A673 (cell line): Measurements from ENCODE around the gene MINDY4. TPM values are rescaled to one million over a fixed set of nuclear protein-coding genes. Genes with fewer than 3 reads are reported as not detected.

Source experiments
- BruUV-seq: library from RNA; stranded (reverse); fragments of 400-500 nt; replicated peaks from 2 replicates; lab custom pipeline; 2021; lab: Mats Ljungman, UMichigan
- CTCF ChIA-PET: fragments of 300-600 bp; sonication (Branson Sonifier 250); formaldehyde crosslinking; loops from one replicate; lab custom pipeline; 2022; ENCODE audit warnings: antibody characterized with exemption; lab: Charles Lee
- POLR2A ChIA-PET: fragments of 300-600 bp; sonication (Branson Sonifier 250); formaldehyde crosslinking; loops from one replicate; lab custom pipeline; 2022; ENCODE audit warnings: antibody characterized with exemption; ENCODE audit not compliant: low non-redundant PET; lab: Charles Lee
- DNase-seq: peaks from one replicate; pipeline ENCODE4 v3.0.0-alpha.2; 2015; ENCODE audit warnings: low spot score
- H3K27ac ChIP-seq: fragments of 200-600 bp; sonication (generic); 2 replicates; pipeline ENCODE4 v1.5.1; 2016; ENCODE audit warnings: mixed run types, low read depth, mild to moderate bottlenecking, mixed read lengths, antibody characterized with exemption, low read length; ENCODE audit not compliant: poor library complexity, severe bottlenecking
- H3K27me3 ChIP-seq: fragments of 200-600 bp; sonication (generic); replicated peaks from 2 replicates; pipeline ENCODE4 v1.6.1; 2017; ENCODE audit warnings: mixed run types, low read depth, mild to moderate bottlenecking, mixed read lengths, antibody characterized with exemption, low read length; ENCODE audit not compliant: insufficient read depth, poor library complexity
- H3K36me3 ChIP-seq: fragments of 200-600 bp; sonication (generic); 2 replicates; pipeline ENCODE4 v1.6.1; 2016; ENCODE audit warnings: mixed run types, mild to moderate bottlenecking, mixed read lengths, antibody characterized with exemption, low read length; ENCODE audit not compliant: insufficient read depth, poor library complexity, severe bottlenecking
- H3K4me1 ChIP-seq: fragments of 200-600 bp; sonication (generic); 2 replicates; pipeline ENCODE4 v1.6.1; 2017; ENCODE audit warnings: mixed run types, mild to moderate bottlenecking, mixed read lengths, antibody characterized with exemption, low read length; ENCODE audit not compliant: insufficient read depth, poor library complexity, severe bottlenecking
- H3K4me3 ChIP-seq: fragments of 200-600 bp; sonication (generic); 2 replicates; pipeline ENCODE4 v1.5.1; 2016; ENCODE audit warnings: low read depth, mixed run types, mild to moderate bottlenecking, mixed read lengths, low read length; ENCODE audit not compliant: poor library complexity, severe bottlenecking
- H3K9me3 ChIP-seq: fragments of 200-600 bp; sonication (generic); 2 replicates; pipeline ENCODE4 v1.6.1; 2016; ENCODE audit warnings: mixed run types, low read depth, mild to moderate bottlenecking, mixed read lengths, antibody characterized with exemption, low read length; ENCODE audit not compliant: poor library complexity, severe bottlenecking
- EZH2 ChIP-seq: fragments of 200-600 bp; sonication (generic); IDR thresholded peaks from 2 replicates; pipeline ENCODE4 v1.6.1; 2017; ENCODE audit warnings: borderline replicate concordance, low read depth, mild to moderate bottlenecking, mixed read lengths, antibody characterized with exemption, low read length; ENCODE audit not compliant: poor library complexity, severe bottlenecking
- intact Hi-C: fragments of 100-400 bp; cut with micrococcal nuclease; formaldehyde crosslinking; loops from one replicate; pipeline ENCODE4 v1.10.0; 2022; ENCODE audit not compliant: unreplicated experiment
- total RNA-seq: library from RNA; stranded (reverse); gene quantifications from 2 replicates; pipeline ENCODE4 v1.2.3, GENCODE V29; 2021
- TF ChIP-seq, protein P1 (sequence below): fragments of 300-800, 200-600 bp; sonication (generic); conservative IDR thresholded peaks from 2 replicates; pipeline ENCODE4 v1.5.1; 2017; ENCODE audit warnings: low read depth, mild to moderate bottlenecking, antibody characterized with exemption, low read length, moderate library complexity, mixed read lengths

Gene MINDY4
- total RNA-seq, 1 experiment from 2014 or later, result 3.8 TPM

GRCh38 chr7:30841025-30841735, 70.0 kb downstream of the MINDY4 start:
- no peak for DNase-seq
- no peaks in the 10 kb centered on the region for H3K27me3 ChIP-seq
- H3K36me3 ChIP-seq, result no peaks in the 10 kb centered on the region
- intact Hi-C loops, result no loop called here
- ChIA-PET POLR2A (no interaction called here), CTCF (no interaction called here)
- TF ChIP-seq, protein P1, sequence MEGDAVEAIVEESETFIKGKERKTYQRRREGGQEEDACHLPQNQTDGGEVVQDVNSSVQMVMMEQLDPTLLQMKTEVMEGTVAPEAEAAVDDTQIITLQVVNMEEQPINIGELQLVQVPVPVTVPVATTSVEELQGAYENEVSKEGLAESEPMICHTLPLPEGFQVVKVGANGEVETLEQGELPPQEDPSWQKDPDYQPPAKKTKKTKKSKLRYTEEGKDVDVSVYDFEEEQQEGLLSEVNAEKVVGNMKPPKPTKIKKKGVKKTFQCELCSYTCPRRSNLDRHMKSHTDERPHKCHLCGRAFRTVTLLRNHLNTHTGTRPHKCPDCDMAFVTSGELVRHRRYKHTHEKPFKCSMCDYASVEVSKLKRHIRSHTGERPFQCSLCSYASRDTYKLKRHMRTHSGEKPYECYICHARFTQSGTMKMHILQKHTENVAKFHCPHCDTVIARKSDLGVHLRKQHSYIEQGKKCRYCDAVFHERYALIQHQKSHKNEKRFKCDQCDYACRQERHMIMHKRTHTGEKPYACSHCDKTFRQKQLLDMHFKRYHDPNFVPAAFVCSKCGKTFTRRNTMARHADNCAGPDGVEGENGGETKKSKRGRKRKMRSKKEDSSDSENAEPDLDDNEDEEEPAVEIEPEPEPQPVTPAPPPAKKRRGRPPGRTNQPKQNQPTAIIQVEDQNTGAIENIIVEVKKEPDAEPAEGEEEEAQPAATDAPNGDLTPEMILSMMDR, result no peak
- TF ChIP-seq EZH2, result no peak
- H3K4me3 ChIP-seq, result no peak overlapping the region
- no peak overlapping the region for H3K27ac ChIP-seq
- no peaks in the 10 kb centered on the region for H3K4me1 ChIP-seq
- BruUV-seq, result no TSS peak
- H3K9me3 ChIP-seq, result no peaks in the 10 kb centered on the region

GRCh38 chr7:30841801-30842541, 70.8 kb downstream of the MINDY4 start:
- H3K4me3 ChIP-seq, result no peak overlapping the region
- intact Hi-C loops, result no loop called here
- no peaks in the 10 kb centered on the region for H3K4me1 ChIP-seq
- CTCF ChIA-PET, result no interaction called here
- no peak overlapping the region for H3K27ac ChIP-seq
- TF ChIP-seq, protein P1, result no peak
- no peak for TF ChIP-seq EZH2
- H3K27me3 ChIP-seq, result no peaks in the 10 kb centered on the region
- no peaks in the 10 kb centered on the region for H3K9me3 ChIP-seq
- H3K36me3 ChIP-seq, result no peaks in the 10 kb centered on the region
- DNase-seq, result no peak
- no TSS peak for BruUV-seq
- POLR2A ChIA-PET, result no interaction called here

GRCh38 chr7:30842542-30843451, 71.6 kb downstream of the MINDY4 start:
- POLR2A ChIA-PET, result no interaction called here
- intact Hi-C loops, result no loop called here
- H3K27me3 ChIP-seq, result no peaks in the 10 kb centered on the region
- H3K4me1 ChIP-seq, result no peaks in the 10 kb centered on the region
- H3K27ac ChIP-seq, result no peak overlapping the region
- TF ChIP-seq, protein P1, result no peak
- TF ChIP-seq EZH2, result no peak
- H3K4me3 ChIP-seq, result no peak overlapping the region
- no peak for DNase-seq
- CTCF ChIA-PET, result no interaction called here
- no TSS peak for BruUV-seq
- H3K36me3 ChIP-seq, result no peaks in the 10 kb centered on the region
- no peaks in the 10 kb centered on the region for H3K9me3 ChIP-seq
